OCI-LY7 (cell line): ENCODE data around the gene FGF21.

ENCODE experiments used
- CTCF ChIP-seq: fragments of 200-600 bp; sonication (generic); conservative IDR thresholded peaks from 2 replicates; pipeline ENCODE4 v1.5.1; 2014; ENCODE audit warnings: mild to moderate bottlenecking, antibody characterized with exemption, low read length, moderate library complexity, mixed read lengths
- EZH2phosphoT487 ChIP-seq: fragments of 200-600 bp; sonication (generic); IDR thresholded peaks from 2 replicates; pipeline ENCODE4 v1.6.1; 2018; ENCODE audit warnings: low read depth, borderline replicate concordance, mild to moderate bottlenecking, mixed run types, antibody characterized with exemption, low read length, moderate library complexity, mixed read lengths

GRCh38 chr19:48794291-48794690 lies 39.0 kb downstream of the FGF21 start:
- no peak for TF ChIP-seq CTCF
- no peak for TF ChIP-seq EZH2phosphoT487
